Sciatic nerve (tissue), 1 donor: ENCODE data around the gene SPATA18. TPM values are rescaled to one million over a fixed set of nuclear protein-coding genes. Genes with fewer than 3 reads are reported as not detected.

ENCODE experiments used
- total RNA-seq: library from RNA; stranded (reverse); fragmentation: NEBNext Ultra II Directional; extraction: Animal tissue kit (Norgen Biotek cat#: 25700); gene quantifications from one replicate; pipeline ENCODE4 v1.2.1, GENCODE V29; 2021
- donor health status: DM: no; HTN: no; CAD: no.

The SPATA18 gene
- total RNA-seq, 1 donor from 2014 or later = 10.8 TPM

Other genes with a start within 250 kb of the SPATA18 start
- gene DCUN1D4, start 208.2 kb upstream of the SPATA18 start, total RNA-seq = 88.8 TPM
- gene LRRC66, start 30.9 kb upstream of the SPATA18 start, total RNA-seq = 1.7 TPM
- gene SGCB, start 13.0 kb upstream of the SPATA18 start, total RNA-seq = 154 TPM